Measurements from ENCODE around the gene LRRC32.
"Not testable (repeated sequence)": the region's sequence is repeated elsewhere in the genome, so short reads cannot be mapped to it uniquely, and the experiment has no call there.

LRRC32 gene

GRCh38 chr11:76621868-76622267 lies 48.7 kb downstream of the LRRC32 start:
- no peak for DNase-seq (ENCODE audit: low spot score)
- Histone ChIP-seq H3K4me1 (ENCODE audit: insufficient read depth, poor library complexity, severe bottlenecking) (no peaks in the 10 kb centered on the region), H3K27me3 (ENCODE audit: insufficient read depth, poor library complexity, severe bottlenecking) (no peaks in the 10 kb centered on the region), H3K4me3 (ENCODE audit: severe bottlenecking) (no peak overlapping the region), H3K27ac (ENCODE audit: poor library complexity, severe bottlenecking) (no peak overlapping the region), H3K9me3 (ENCODE audit: severe bottlenecking) (no peaks in the 10 kb centered on the region), H3K36me3 (ENCODE audit: low read depth) (no peaks in the 10 kb centered on the region)
- no peak for TF ChIP-seq CTCF (IDR thresholded peaks at IDR 0.05; ENCODE audit: poor library complexity, severe bottlenecking)
- ATAC-seq (ENCODE audit: low read depth): no peak

GRCh38 chr11:76621466-76621865 lies 49.1 kb downstream of the LRRC32 start:
- no peak for TF ChIP-seq CTCF (IDR thresholded peaks at IDR 0.05; ENCODE audit: poor library complexity, severe bottlenecking)
- no peaks in the 10 kb centered on the region for H3K9me3 ChIP-seq (ENCODE audit: severe bottlenecking)
- ATAC-seq (ENCODE audit: low read depth) (no peak), DNase-seq (ENCODE audit: low spot score) (no peak)
- H3K4me3 ChIP-seq (ENCODE audit: severe bottlenecking): no peak overlapping the region
- H3K4me1 ChIP-seq (ENCODE audit: insufficient read depth, poor library complexity, severe bottlenecking): no peaks in the 10 kb centered on the region
- H3K27me3 ChIP-seq (ENCODE audit: insufficient read depth, poor library complexity, severe bottlenecking): no peaks in the 10 kb centered on the region
- H3K36me3 ChIP-seq (ENCODE audit: low read depth): no peaks in the 10 kb centered on the region
- no peak overlapping the region for H3K27ac ChIP-seq (ENCODE audit: poor library complexity, severe bottlenecking)

- no peak for TF ChIP-seq CTCF (IDR thresholded peaks at IDR 0.05; ENCODE audit: poor library complexity, severe bottlenecking)
- no peaks in the 10 kb centered on the region for H3K9me3 ChIP-seq (ENCODE audit: severe bottlenecking)
- H3K27ac ChIP-seq (ENCODE audit: poor library complexity, severe bottlenecking): no peak overlapping the region
- no peaks in the 10 kb centered on the region for H3K27me3 ChIP-seq (ENCODE audit: insufficient read depth, poor library complexity, severe bottlenecking)
- no peaks in the 10 kb centered on the region for H3K36me3 ChIP-seq (ENCODE audit: low read depth)
- ATAC-seq (ENCODE audit: low read depth) (peak; percentile 10; the same call in 1 of the 3 replicates), DNase-seq (ENCODE audit: low spot score) (no peak)
- H3K4me1 ChIP-seq (ENCODE audit: insufficient read depth, poor library complexity, severe bottlenecking): no peaks in the 10 kb centered on the region
- H3K4me3 ChIP-seq (ENCODE audit: severe bottlenecking): no peak overlapping the region
These were observed 50.1 kb downstream of the LRRC32 start for GRCh38 chr11:76620489-76620888.

- not testable (repeated sequence) for H3K27ac ChIP-seq (ENCODE audit: poor library complexity, severe bottlenecking); H3K4me3 ChIP-seq (ENCODE audit: severe bottlenecking); ATAC-seq (ENCODE audit: low read depth); H3K27me3 ChIP-seq (ENCODE audit: insufficient read depth, poor library complexity, severe bottlenecking); H3K4me1 ChIP-seq (ENCODE audit: insufficient read depth, poor library complexity, severe bottlenecking); H3K9me3 ChIP-seq (ENCODE audit: severe bottlenecking); DNase-seq (ENCODE audit: low spot score); H3K36me3 ChIP-seq (ENCODE audit: low read depth)
These were observed 50.7 kb downstream of the LRRC32 start for GRCh38 chr11:76619801-76620200.

- no peaks in the 10 kb centered on the region for H3K27me3 ChIP-seq (ENCODE audit: insufficient read depth, poor library complexity, severe bottlenecking)
- H3K4me3 ChIP-seq (ENCODE audit: severe bottlenecking): no peak overlapping the region
- DNase-seq (ENCODE audit: low spot score): no peak
- ATAC-seq (ENCODE audit: low read depth): no peak
- no peak for TF ChIP-seq CTCF (IDR thresholded peaks at IDR 0.05; ENCODE audit: poor library complexity, severe bottlenecking)
- no peaks in the 10 kb centered on the region for H3K9me3 ChIP-seq (ENCODE audit: severe bottlenecking)
- no peak overlapping the region for H3K27ac ChIP-seq (ENCODE audit: poor library complexity, severe bottlenecking)
- no peaks in the 10 kb centered on the region for H3K4me1 ChIP-seq (ENCODE audit: insufficient read depth, poor library complexity, severe bottlenecking)
- no peaks in the 10 kb centered on the region for H3K36me3 ChIP-seq (ENCODE audit: low read depth)
These were observed 52.8 kb downstream of the LRRC32 start for GRCh38 chr11:76617553-76618265.

Data from RWPE2 (cell line).